GM19463 (cell line): ENCODE results near the gene ADH6.
"Not testable (repeated sequence)": the region's sequence is repeated elsewhere in the genome, so short reads cannot be mapped to it uniquely, and the experiment has no call there.

Source experiments
- ATAC-seq: cut with Tn5 transposase; IDR thresholded peaks from one replicate; pipeline ENCODE4 v1.9.1; 2021; ENCODE audit warnings: mild to moderate bottlenecking, moderate library complexity; ENCODE audit not compliant: unreplicated experiment

Gene ADH6

DNA sequence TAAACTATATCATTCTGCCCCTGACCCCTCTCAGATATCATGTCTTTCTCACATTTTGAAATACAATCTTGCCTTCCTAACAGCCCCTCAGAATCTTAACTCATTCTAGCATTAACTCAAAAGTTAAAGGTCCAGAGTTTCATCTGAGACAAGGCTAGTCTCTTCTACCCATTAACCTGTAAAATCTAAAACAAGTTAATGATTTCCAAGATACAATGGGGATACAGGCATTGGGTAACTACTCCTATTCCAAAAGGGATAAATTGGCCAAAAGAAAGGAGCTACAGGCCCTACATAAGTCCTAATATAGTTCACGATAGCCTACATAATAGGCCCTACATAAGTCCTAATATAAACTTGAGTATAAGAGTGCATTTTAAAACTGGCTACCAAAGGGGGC lies 18.9 kb downstream of the ADH6 start:
- no peak for ATAC-seq

DNA sequence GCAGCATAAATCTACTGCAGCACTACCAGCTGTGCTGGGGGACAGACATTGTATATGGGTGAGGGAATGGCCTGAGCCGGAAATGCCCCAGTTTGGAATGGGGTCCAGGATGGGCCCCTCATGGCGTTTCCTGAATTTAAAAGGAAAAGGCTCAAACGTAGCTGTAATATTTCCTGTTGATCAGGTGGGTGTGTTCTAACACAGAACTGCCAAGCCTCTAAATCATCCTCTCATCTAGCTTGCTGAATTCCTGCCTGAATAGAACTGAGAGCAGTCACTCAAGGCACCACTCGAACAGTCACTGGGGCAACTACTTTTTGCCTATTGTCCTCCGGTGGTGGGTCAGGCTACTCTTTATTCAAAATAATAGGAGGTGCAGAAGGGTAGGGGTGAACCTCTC lies 28.7 kb downstream of the ADH6 start:
- ATAC-seq = no peak

DNA sequence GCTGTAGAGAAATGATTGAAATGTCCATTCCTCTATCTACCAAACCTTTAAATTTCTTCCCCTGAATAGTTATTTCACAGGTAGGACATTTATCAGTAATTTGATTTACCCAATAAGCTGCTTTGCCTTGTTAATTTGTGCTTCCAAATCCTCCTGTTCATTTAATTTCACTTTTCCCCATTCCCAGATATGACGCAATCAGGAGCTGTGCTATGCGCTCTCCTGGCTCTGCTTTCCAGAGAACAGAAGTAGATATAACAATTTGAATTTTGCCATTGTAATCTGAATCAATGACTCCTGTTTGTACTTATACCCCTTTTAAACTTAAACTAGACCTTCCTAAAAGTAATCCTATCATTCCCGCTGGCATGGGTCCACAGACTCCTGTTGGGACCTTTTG lies 29.1 kb downstream of the ADH6 start:
- not testable (repeated sequence) for ATAC-seq

DNA sequence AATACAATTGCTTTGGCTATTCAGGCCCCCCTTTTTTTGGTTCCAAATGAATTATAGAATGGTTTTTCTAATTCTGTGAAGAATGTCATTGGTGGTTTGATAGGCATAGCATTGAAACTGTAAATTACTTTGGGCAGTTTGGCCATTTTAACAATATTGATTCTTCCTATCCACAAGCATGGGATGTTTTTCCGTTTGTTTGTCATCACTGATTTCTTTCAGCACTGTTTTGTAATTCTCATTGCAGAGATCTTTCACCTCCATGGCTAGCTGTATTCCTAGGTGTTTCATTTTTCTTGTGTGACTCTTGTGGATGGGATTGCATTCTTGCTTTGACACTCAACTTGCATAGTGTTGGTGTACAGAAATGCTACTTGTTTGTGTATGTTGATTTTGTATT lies 33.0 kb downstream of the ADH6 start:
- ATAC-seq = no peak

DNA sequence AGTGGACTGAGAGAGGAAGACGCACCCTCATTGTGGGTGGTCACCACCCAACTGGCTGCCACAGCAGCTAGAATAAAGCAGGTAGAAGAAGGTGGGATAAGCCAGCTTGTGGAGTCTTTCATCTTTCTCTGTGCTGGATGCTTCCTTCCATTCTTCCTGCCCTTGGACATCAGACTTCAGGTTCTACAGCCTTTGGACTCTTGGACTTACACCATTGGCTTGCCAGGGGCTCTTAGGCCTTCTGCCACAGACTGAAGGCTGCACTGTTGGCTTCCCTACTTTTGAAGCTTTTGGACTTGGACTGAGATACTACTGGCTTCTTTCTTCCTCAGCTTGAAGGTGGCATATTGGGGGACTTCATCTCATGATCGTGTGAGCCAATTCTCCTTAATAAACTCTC lies 33.5 kb downstream of the ADH6 start:
- no peak for ATAC-seq

DNA sequence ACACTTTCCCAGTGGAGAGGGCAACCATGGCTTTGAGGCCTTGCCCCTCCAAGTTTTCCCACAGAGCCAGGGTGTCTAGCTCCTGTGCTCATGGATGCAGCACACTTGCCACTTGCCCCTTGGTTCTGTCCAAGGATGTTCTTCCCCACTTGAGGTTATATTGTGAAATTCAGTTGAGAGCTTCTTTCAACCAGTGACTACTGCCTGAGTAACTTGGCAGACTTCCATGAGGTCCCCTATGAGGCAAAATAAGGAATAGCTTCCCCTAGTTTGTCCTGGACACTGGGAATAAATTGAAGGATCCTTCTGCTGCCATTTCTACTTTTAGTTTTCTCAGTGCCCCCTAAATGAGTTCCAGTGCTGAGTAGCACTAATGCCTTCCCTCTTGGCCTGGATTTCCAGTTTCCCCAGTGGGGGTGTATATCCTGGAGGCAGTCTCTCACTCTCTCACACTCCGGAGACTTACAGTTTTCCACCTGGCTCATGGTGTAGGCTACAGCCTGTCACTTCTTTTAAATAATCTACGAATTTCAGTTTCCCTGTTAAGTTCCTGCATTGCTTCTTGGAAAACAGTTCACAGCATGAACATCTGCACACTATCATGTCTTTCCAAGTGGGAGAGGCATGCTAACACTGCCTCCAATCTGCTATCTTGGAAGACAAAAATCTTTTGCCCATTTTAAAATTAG lies 38.5 kb downstream of the ADH6 start:
- ATAC-seq = no peak

DNA sequence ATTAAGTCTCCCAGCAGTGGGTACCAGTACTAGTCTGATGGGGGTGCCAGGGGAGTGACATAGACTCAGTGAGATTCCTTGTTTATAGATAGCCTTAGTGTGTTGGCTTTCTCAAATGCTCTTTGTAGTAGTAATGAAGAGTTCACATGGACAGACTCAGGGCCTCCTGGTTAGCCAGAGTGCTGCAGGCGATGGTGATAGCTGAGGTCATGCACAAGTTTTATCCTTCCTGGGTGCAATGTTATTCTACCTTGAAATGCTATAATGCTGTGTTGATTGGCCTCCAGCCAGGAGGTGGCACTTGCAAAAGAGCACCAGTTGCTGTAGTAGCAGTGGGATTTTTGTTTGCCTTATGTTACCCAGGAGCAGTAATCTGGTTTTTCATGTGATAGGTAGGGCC lies 39.4 kb downstream of the ADH6 start:
- no peak for ATAC-seq

DNA sequence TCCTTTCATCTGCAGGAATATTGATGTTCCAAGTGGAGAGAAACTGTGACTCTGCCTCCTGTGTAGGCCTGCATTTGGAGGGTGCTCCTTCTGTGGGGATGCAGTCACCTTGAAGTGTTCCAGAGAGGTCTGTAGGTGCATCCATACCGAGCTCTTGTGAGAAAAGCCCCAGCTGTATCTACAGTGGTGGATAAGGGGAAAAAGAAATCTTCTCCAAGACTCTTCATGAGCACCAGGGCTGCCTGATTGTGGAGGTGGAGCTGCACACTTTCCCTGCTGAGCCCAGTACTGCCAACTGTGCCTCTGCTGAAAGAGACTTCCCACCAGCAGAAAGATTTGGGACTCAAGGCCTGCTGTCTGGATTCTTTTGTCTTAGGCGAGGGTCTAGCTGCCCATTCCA lies 39.9 kb downstream of the ADH6 start:
- ATAC-seq = no peak

DNA sequence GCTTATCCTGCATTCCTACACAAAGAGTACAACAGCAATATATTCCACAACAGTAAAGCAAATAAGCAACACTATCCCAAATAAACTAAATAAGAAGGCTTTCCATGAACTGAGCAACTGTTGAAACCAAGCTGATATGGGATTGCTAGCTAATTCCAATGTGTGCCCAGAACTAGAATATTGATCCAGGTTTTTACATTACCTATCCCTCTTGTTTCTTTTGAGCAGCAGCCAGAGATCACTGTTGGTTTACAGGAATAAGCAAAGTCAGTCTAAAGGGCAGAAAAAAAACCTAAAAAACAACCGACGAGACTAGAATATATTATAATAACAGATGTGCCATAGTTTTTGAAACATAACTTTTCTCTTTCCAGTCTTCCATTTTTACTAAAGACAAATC lies 52.5 kb downstream of the ADH6 start:
- ATAC-seq = no peak

DNA sequence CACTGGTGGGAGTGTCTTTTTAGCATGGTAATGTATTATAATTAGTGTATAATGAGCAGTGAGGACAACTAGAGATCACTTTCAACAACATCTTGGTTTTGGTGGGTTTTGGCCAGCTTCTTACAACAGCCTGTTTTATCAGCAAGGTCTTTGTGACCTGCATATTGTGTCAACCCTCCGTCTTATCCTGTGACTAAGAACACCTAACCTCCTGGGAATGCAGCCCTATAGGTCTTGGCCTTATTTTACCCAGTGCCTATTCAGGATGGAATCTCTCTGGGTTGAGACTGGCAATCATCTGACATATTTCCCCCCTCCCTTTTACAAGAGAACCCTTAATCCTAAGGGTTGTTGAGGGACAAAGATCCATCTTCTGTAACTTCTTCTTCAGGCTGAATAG lies 53.1 kb downstream of the ADH6 start:
- no peak for ATAC-seq

DNA sequence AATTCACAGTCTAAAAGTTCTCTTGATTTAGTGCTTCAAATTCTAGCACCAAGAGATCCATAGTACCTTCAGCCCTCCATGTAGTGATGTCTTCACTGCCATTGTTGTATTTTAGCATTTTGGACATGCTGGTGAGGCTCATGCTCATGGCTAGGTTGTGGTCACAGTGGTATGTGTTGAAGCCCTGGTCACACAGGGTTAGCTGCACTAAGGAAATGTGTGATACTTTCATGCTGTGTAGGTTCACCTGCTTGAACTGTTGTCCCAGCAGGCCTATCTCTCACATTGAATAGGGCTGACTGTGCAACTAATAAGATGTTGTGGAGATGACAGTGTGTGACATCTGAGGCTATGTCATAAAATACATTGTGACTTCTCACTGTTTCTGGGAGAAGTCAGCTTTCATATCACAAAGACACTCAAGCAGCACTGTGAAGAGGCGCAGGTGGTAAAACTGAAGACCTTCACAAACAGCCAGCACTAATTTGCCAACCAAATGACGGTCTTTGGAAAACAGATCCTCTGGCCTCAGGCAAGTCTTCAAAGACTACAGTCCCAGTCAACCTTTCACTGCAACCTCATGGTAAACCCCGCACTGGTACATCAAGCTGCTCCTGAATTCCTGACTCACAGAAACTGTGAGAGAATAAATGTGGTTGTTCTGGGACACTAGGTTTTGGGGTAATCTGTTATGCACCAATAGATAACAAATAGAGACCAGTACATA lies 57.5 kb downstream of the ADH6 start:
- ATAC-seq = no peak

DNA sequence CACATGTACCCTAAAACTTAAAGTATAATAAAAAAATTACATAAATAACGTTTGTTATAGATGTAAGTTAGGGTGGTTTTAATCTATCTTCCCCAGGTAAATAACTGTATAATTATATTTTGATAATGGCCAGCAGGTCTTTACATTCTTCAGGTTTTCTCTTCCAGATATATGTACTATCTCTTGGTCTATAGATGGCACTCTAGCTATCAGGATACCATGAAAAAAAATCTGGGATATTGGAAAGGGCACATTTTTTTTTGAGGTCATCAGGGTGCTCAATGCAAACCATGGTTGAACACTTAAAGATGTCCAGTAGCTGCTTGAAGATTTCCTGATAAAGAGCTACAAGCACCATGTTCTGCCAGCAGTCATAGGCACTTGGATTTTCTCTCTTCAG lies 59.3 kb downstream of the ADH6 start:
- no peak for ATAC-seq

DNA sequence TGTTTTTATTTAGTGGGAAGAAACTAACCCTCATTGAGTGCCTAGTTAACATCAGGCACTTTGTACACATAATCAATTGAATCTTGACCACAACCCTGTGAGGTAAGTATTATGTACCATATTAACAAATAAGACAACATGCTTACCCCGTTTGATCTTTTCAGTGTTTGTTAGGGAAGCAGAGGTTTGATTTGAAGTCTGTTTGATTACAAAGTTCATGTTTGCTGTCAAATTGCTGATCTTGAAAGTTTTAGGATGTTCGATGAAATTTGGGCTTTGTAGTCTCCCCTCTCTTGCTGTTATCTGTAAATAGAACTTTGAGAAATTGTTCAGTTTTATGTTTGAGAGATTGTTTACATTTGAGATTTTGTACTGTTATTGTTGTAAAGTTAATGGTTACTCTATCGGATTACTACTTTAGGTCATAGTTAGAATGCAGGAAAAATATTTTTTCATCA lies 61.5 kb downstream of the ADH6 start:
- ATAC-seq = no peak

DNA sequence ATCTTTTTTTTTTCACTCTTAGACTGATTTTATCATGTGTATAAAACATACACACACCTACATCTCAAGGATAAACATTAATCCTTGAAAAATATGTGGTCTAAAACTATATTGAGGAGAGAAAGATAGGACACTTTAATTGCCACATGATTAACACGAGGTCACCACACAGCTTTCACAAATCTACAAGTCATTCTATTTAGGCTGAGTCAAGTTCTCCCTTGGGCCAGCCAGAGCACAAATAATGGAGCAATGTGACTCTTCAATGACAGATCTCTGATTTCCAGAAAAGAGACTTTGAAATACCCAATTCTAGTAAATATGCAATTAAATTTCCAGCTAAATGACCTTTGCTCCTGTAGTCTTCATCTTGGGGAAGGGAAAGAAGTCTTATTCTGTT lies 62.1 kb downstream of the ADH6 start:
- ATAC-seq = no peak

DNA sequence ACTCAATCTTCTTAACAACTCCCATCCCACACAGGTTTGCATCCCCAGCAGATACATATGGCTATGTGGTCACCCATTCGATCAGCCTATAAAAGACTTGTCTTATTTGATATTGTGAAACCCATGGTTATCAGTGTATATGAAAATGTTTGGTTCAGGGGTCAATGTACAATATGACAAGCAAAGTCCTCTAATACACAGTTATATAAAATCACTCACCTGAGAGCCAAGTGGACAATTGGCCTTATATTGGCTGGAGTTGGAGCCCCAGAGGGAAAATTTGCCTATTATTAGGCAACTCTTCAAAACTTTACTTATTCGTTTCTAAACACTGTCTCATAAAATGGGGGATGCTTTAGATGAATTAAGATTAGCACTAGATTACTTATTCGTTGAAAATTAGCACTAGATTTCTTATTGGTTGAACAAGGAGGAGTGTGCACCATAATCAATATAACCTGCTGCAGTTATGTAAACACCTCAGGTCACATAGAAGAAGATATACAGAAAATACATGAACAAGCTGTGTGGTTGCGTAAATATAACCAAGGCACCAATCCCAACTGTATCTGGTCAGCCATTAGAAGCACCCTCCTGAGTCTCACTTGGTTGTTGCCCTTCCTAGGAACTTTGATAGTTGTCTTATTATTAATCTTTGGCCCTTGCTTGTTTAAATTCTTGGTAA lies 64.2 kb downstream of the ADH6 start:
- ATAC-seq = no peak
